HL-60 (cell line): ENCODE results near the gene ZNRD2.

Experiments
- DNase-seq, 2 experiments: peaks; one replicate each; pipeline ENCODE4 v3.0.0-alpha.2; 2010 to 2020; ENCODE audit warnings: low read depth in 1 of 2, low spot score in 1 of 2
- H3K27ac ChIP-seq: fragments of 250-450 bp; sonication (Bioruptor Pico); replicated peaks from 2 replicates; pipeline ENCODE4 v1.5.1; 2020; ENCODE audit warnings: mild to moderate bottlenecking, moderate library complexity
- H3K27me3 ChIP-seq: fragments of 250-450 bp; sonication (Bioruptor Pico); 2 replicates; pipeline ENCODE4 v1.5.1; 2021; ENCODE audit warnings: mild to moderate bottlenecking, moderate library complexity; ENCODE audit not compliant: insufficient read depth, poor library complexity, severe bottlenecking
- H3K4me3 ChIP-seq: replicated peaks from 2 replicates; pipeline ENCODE4 v1.5.1; 2011; ENCODE audit warnings: mild to moderate bottlenecking, control low read depth, low read length; ENCODE audit not compliant: insufficient read depth
- CTCF ChIP-seq: IDR thresholded peaks from one replicate; pipeline ENCODE4 v1.5.1; 2011; ENCODE audit warnings: low read length, control low read depth, inconsistent platforms; ENCODE audit not compliant: insufficient read depth
- GABPA ChIP-seq: IDR thresholded peaks from 2 replicates; pipeline ENCODE4 v1.6.1; 2012; ENCODE audit warnings: low read depth
- POLR2AphosphoS5 ChIP-seq: IDR thresholded peaks from 2 replicates; pipeline ENCODE4 v1.6.1; 2012; ENCODE audit warnings: low read depth
- REST ChIP-seq: IDR thresholded peaks from 2 replicates; pipeline ENCODE4 v1.6.1; 2012; ENCODE audit warnings: low read depth; ENCODE audit not compliant: insufficient replicate concordance
- SPI1 ChIP-seq: IDR thresholded peaks from 2 replicates; pipeline ENCODE4 v1.6.1; 2012; ENCODE audit warnings: low read depth, mild to moderate bottlenecking, borderline replicate concordance

The ZNRD2 gene

GRCh38 chr11:65541093-65541982 is 28.9 kb upstream of the ZNRD2 start:
- H3K27me3 ChIP-seq = no peaks in the 10 kb centered on the region
- TF ChIP-seq REST (no peak), CTCF (no peak), SPI1 (no peak), POLR2AphosphoS5 (no peak), GABPA (no peak)
- H3K4me3 ChIP-seq = peak overlapping the region; percentile 56
- DNase-seq = no peak
- H3K27ac ChIP-seq = peak overlapping the region; percentile 46

- H3K27ac ChIP-seq = no peak overlapping the region
- no peak for DNase-seq
- H3K4me3 ChIP-seq = no peak overlapping the region
- no peaks in the 10 kb centered on the region for H3K27me3 ChIP-seq
- no peak for TF ChIP-seq POLR2AphosphoS5
- TF ChIP-seq REST = no peak
- no peak for TF ChIP-seq CTCF
- no peak for TF ChIP-seq GABPA
- no peak for TF ChIP-seq SPI1
These were observed 27.4 kb upstream of the ZNRD2 start for GRCh38 chr11:65542738-65543390.

GRCh38 chr11:65545853-65546216 is 24.4 kb upstream of the ZNRD2 start:
- H3K27me3 ChIP-seq = no peaks in the 10 kb centered on the region
- no peak overlapping the region for H3K4me3 ChIP-seq
- TF ChIP-seq GABPA (no peak), CTCF (no peak), POLR2AphosphoS5 (no peak), REST (no peak), SPI1 (no peak)
- no peak for DNase-seq
- no peak overlapping the region; the same call in 1 of the 2 replicates for H3K27ac ChIP-seq
